ENCODE measurements around the gene RXRA.

Gene RXRA

GRCh38 chr9:134412298-134412711, 86.0 kb downstream of the RXRA start:
- peaks cover 35% of the 10 kb centered on the region for H3K4me1 ChIP-seq (ENCODE audit: insufficient read depth, insufficient read length)
- no peak overlapping the region for H3K4me3 ChIP-seq (ENCODE audit: insufficient read length, low read depth)
- DNase-seq (ENCODE audit: low read depth, low spot score): no peak
- H3K27me3 ChIP-seq (ENCODE audit: insufficient read depth, insufficient read length): no peaks in the 10 kb centered on the region
- H3K9ac ChIP-seq (ENCODE audit: insufficient read length, low read depth): no peak overlapping the region
- H3K36me3 ChIP-seq (ENCODE audit: insufficient read depth, insufficient read length, low read length): peaks cover 58% of the 10 kb centered on the region
- TF ChIP-seq YY1 (IDR thresholded peaks at IDR 0.05; ENCODE audit: insufficient read depth, insufficient read length) (no peak), ZNF274 (IDR thresholded peaks at IDR 0.05; ENCODE audit: low read depth, low read length) (no peak), SUZ12 (IDR thresholded peaks at IDR 0.05; ENCODE audit: extremely low read depth, insufficient read depth, insufficient read length) (no peak)
- H3K9me3 ChIP-seq (ENCODE audit: insufficient read depth, low read length): no peaks in the 10 kb centered on the region

GRCh38 chr9:134413112-134413715, 87.0 kb downstream of the RXRA start:
- H3K4me1 ChIP-seq (ENCODE audit: insufficient read depth, insufficient read length): peaks cover 30% of the 10 kb centered on the region
- no peak for TF ChIP-seq SUZ12 (IDR thresholded peaks at IDR 0.05; ENCODE audit: extremely low read depth, insufficient read depth, insufficient read length)
- TF ChIP-seq YY1 (IDR thresholded peaks at IDR 0.05; ENCODE audit: insufficient read depth, insufficient read length): no peak
- no peak for TF ChIP-seq ZNF274 (IDR thresholded peaks at IDR 0.05; ENCODE audit: low read depth, low read length)
- H3K27me3 ChIP-seq (ENCODE audit: insufficient read depth, insufficient read length): no peaks in the 10 kb centered on the region
- no peak overlapping the region for H3K4me3 ChIP-seq (ENCODE audit: insufficient read length, low read depth)
- no peak overlapping the region for H3K9ac ChIP-seq (ENCODE audit: insufficient read length, low read depth)
- no peaks in the 10 kb centered on the region for H3K9me3 ChIP-seq (ENCODE audit: insufficient read depth, low read length)
- no peak for DNase-seq (ENCODE audit: low read depth, low spot score)
- peaks cover 61% of the 10 kb centered on the region for H3K36me3 ChIP-seq (ENCODE audit: insufficient read depth, insufficient read length, low read length)

- no peak for DNase-seq (ENCODE audit: low read depth, low spot score)
- H3K4me1 ChIP-seq (ENCODE audit: insufficient read depth, insufficient read length): peaks cover 28% of the 10 kb centered on the region
- peaks cover 59% of the 10 kb centered on the region for H3K36me3 ChIP-seq (ENCODE audit: insufficient read depth, insufficient read length, low read length)
- H3K9me3 ChIP-seq (ENCODE audit: insufficient read depth, low read length): no peaks in the 10 kb centered on the region
- H3K4me3 ChIP-seq (ENCODE audit: insufficient read length, low read depth): no peak overlapping the region
- TF ChIP-seq YY1 (IDR thresholded peaks at IDR 0.05; ENCODE audit: insufficient read depth, insufficient read length) (no peak), ZNF274 (IDR thresholded peaks at IDR 0.05; ENCODE audit: low read depth, low read length) (no peak), SUZ12 (IDR thresholded peaks at IDR 0.05; ENCODE audit: extremely low read depth, insufficient read depth, insufficient read length) (no peak)
- H3K27me3 ChIP-seq (ENCODE audit: insufficient read depth, insufficient read length): no peaks in the 10 kb centered on the region
- H3K9ac ChIP-seq (ENCODE audit: insufficient read length, low read depth): peak overlapping the region; percentile 56
Observed at GRCh38 chr9:134413890-134414623, 87.8 kb downstream of the RXRA start.

GRCh38 chr9:134414900-134415425, 88.7 kb downstream of the RXRA start:
- Histone ChIP-seq H3K36me3 (ENCODE audit: insufficient read depth, insufficient read length, low read length) (peaks cover 61% of the 10 kb centered on the region), H3K9me3 (ENCODE audit: insufficient read depth, low read length) (no peaks in the 10 kb centered on the region), H3K4me1 (ENCODE audit: insufficient read depth, insufficient read length) (peaks cover 34% of the 10 kb centered on the region), H3K9ac (ENCODE audit: insufficient read length, low read depth) (no peak overlapping the region), H3K27me3 (ENCODE audit: insufficient read depth, insufficient read length) (no peaks in the 10 kb centered on the region), H3K4me3 (ENCODE audit: insufficient read length, low read depth) (no peak overlapping the region)
- no peak for TF ChIP-seq ZNF274 (IDR thresholded peaks at IDR 0.05; ENCODE audit: low read depth, low read length)
- TF ChIP-seq SUZ12 (IDR thresholded peaks at IDR 0.05; ENCODE audit: extremely low read depth, insufficient read depth, insufficient read length): no peak
- no peak for TF ChIP-seq YY1 (IDR thresholded peaks at IDR 0.05; ENCODE audit: insufficient read depth, insufficient read length)
- no peak for DNase-seq (ENCODE audit: low read depth, low spot score)

GRCh38 chr9:134416385-134417015, 90.2 kb downstream of the RXRA start:
- TF ChIP-seq ZNF274 (IDR thresholded peaks at IDR 0.05; ENCODE audit: low read depth, low read length) (no peak), YY1 (IDR thresholded peaks at IDR 0.05; ENCODE audit: insufficient read depth, insufficient read length) (no peak), SUZ12 (IDR thresholded peaks at IDR 0.05; ENCODE audit: extremely low read depth, insufficient read depth, insufficient read length) (no peak)
- Histone ChIP-seq H3K9ac (ENCODE audit: insufficient read length, low read depth) (no peak overlapping the region), H3K4me3 (ENCODE audit: insufficient read length, low read depth) (no peak overlapping the region), H3K36me3 (ENCODE audit: insufficient read depth, insufficient read length, low read length) (peaks cover 62% of the 10 kb centered on the region), H3K4me1 (ENCODE audit: insufficient read depth, insufficient read length) (peaks cover 34% of the 10 kb centered on the region), H3K9me3 (ENCODE audit: insufficient read depth, low read length) (no peaks in the 10 kb centered on the region), H3K27me3 (ENCODE audit: insufficient read depth, insufficient read length) (no peaks in the 10 kb centered on the region)
- no peak for DNase-seq (ENCODE audit: low read depth, low spot score)

- peaks cover 67% of the 10 kb centered on the region for H3K36me3 ChIP-seq (ENCODE audit: insufficient read depth, insufficient read length, low read length)
- H3K9ac ChIP-seq (ENCODE audit: insufficient read length, low read depth): no peak overlapping the region
- no peaks in the 10 kb centered on the region for H3K27me3 ChIP-seq (ENCODE audit: insufficient read depth, insufficient read length)
- TF ChIP-seq SUZ12 (IDR thresholded peaks at IDR 0.05; ENCODE audit: extremely low read depth, insufficient read depth, insufficient read length): no peak
- no peak overlapping the region for H3K4me3 ChIP-seq (ENCODE audit: insufficient read length, low read depth)
- peaks cover 29% of the 10 kb centered on the region for H3K4me1 ChIP-seq (ENCODE audit: insufficient read depth, insufficient read length)
- H3K9me3 ChIP-seq (ENCODE audit: insufficient read depth, low read length): no peaks in the 10 kb centered on the region
- no peak for DNase-seq (ENCODE audit: low read depth, low spot score)
Observed at GRCh38 chr9:134418354-134418753, 92.1 kb downstream of the RXRA start.
